Rectal smooth muscle tissue (tissue), 1 donor: ENCODE results near the gene TMEM229B.

Experiments
- H3K27ac ChIP-seq: one replicate; pipeline ENCODE4 v1.7.0; 2013; ENCODE audit warnings: low read depth, low read length, inconsistent platforms
- H3K27me3 ChIP-seq: one replicate; pipeline ENCODE4 v1.7.0; 2013; ENCODE audit warnings: low read length; ENCODE audit not compliant: control insufficient read depth, insufficient read depth
- H3K36me3 ChIP-seq: one replicate; pipeline ENCODE4 v1.7.0; 2013; ENCODE audit warnings: low read length; ENCODE audit not compliant: control insufficient read depth, insufficient read depth
- H3K4me1 ChIP-seq: one replicate; pipeline ENCODE4 v1.7.0; 2013; ENCODE audit warnings: low read length; ENCODE audit not compliant: control insufficient read depth, insufficient read depth
- H3K4me3 ChIP-seq: one replicate; pipeline ENCODE4 v1.7.0; 2013; ENCODE audit warnings: low read length
- H3K9ac ChIP-seq: one replicate; pipeline ENCODE4 v1.7.0; 2013; ENCODE audit warnings: low read length

Gene TMEM229B

GRCh38 chr14:67512463-67513310, 24.2 kb upstream of the TMEM229B start:
- Histone ChIP-seq H3K27me3 (no peaks in the 10 kb centered on the region), H3K27ac (no peak overlapping the region), H3K36me3 (no peaks in the 10 kb centered on the region), H3K9ac (no peak overlapping the region), H3K4me1 (peaks cover 4% of the 10 kb centered on the region), H3K4me3 (no peak overlapping the region)

- H3K9ac ChIP-seq, result no peak overlapping the region
- H3K27me3 ChIP-seq, result no peaks in the 10 kb centered on the region
- H3K36me3 ChIP-seq, result no peaks in the 10 kb centered on the region
- peaks cover 4% of the 10 kb centered on the region for H3K4me1 ChIP-seq
- no peak overlapping the region for H3K4me3 ChIP-seq
- H3K27ac ChIP-seq, result no peak overlapping the region
These were observed 22.3 kb upstream of the TMEM229B start for GRCh38 chr14:67510836-67511235.

- peaks cover 4% of the 10 kb centered on the region for H3K4me1 ChIP-seq
- no peaks in the 10 kb centered on the region for H3K27me3 ChIP-seq
- no peak overlapping the region for H3K4me3 ChIP-seq
- no peaks in the 10 kb centered on the region for H3K36me3 ChIP-seq
- no peak overlapping the region for H3K27ac ChIP-seq
- H3K9ac ChIP-seq, result no peak overlapping the region
These were observed 21.6 kb upstream of the TMEM229B start for GRCh38 chr14:67510121-67510520.

GRCh38 chr14:67508956-67509355, 20.4 kb upstream of the TMEM229B start:
- no peaks in the 10 kb centered on the region for H3K27me3 ChIP-seq
- H3K9ac ChIP-seq, result no peak overlapping the region
- no peaks in the 10 kb centered on the region for H3K36me3 ChIP-seq
- no peak overlapping the region for H3K27ac ChIP-seq
- H3K4me3 ChIP-seq, result no peak overlapping the region
- H3K4me1 ChIP-seq, result peaks cover under 1% of the 10 kb centered on the region

- H3K27ac ChIP-seq, result no peak overlapping the region
- no peaks in the 10 kb centered on the region for H3K4me1 ChIP-seq
- no peaks in the 10 kb centered on the region for H3K27me3 ChIP-seq
- H3K36me3 ChIP-seq, result no peaks in the 10 kb centered on the region
- no peak overlapping the region for H3K4me3 ChIP-seq
- H3K9ac ChIP-seq, result no peak overlapping the region
These were observed 16.7 kb upstream of the TMEM229B start for GRCh38 chr14:67505254-67505653.

- Histone ChIP-seq H3K27ac (no peak overlapping the region), H3K36me3 (no peaks in the 10 kb centered on the region), H3K9ac (no peak overlapping the region), H3K27me3 (no peaks in the 10 kb centered on the region), H3K4me3 (no peak overlapping the region), H3K4me1 (no peaks in the 10 kb centered on the region)
These were observed 14.8 kb upstream of the TMEM229B start for GRCh38 chr14:67503331-67503730.

GRCh38 chr14:67502867-67503266, 14.3 kb upstream of the TMEM229B start:
- H3K4me1 ChIP-seq, result no peaks in the 10 kb centered on the region
- no peak overlapping the region for H3K27ac ChIP-seq
- H3K9ac ChIP-seq, result no peak overlapping the region
- H3K4me3 ChIP-seq, result no peak overlapping the region
- H3K36me3 ChIP-seq, result no peaks in the 10 kb centered on the region
- no peaks in the 10 kb centered on the region for H3K27me3 ChIP-seq

GRCh38 chr14:67501670-67502069, 13.1 kb upstream of the TMEM229B start:
- Histone ChIP-seq H3K27ac (no peak overlapping the region), H3K27me3 (no peaks in the 10 kb centered on the region)

GRCh38 chr14:67500981-67501380, 12.5 kb upstream of the TMEM229B start:
- Histone ChIP-seq H3K36me3 (no peaks in the 10 kb centered on the region), H3K9ac (no peak overlapping the region), H3K27ac (no peak overlapping the region), H3K4me1 (no peaks in the 10 kb centered on the region), H3K4me3 (no peak overlapping the region), H3K27me3 (no peaks in the 10 kb centered on the region)

More at GRCh38 chr14:67501670-67502069, 13.1 kb upstream of the TMEM229B start:
- H3K36me3 ChIP-seq, result no peaks in the 10 kb centered on the region
- no peaks in the 10 kb centered on the region for H3K4me1 ChIP-seq
- H3K9ac ChIP-seq, result no peak overlapping the region
- H3K4me3 ChIP-seq, result no peak overlapping the region

- Histone ChIP-seq H3K27me3 (no peaks in the 10 kb centered on the region), H3K4me1 (no peaks in the 10 kb centered on the region), H3K9ac (no peak overlapping the region), H3K4me3 (no peak overlapping the region), H3K27ac (no peak overlapping the region), H3K36me3 (no peaks in the 10 kb centered on the region)
These were observed 9.2 kb upstream of the TMEM229B start for GRCh38 chr14:67497716-67498115.

- Histone ChIP-seq H3K27me3 (no peaks in the 10 kb centered on the region), H3K4me3 (no peak overlapping the region), H3K4me1 (no peaks in the 10 kb centered on the region), H3K36me3 (no peaks in the 10 kb centered on the region), H3K9ac (no peak overlapping the region), H3K27ac (no peak overlapping the region)
These were observed 8.7 kb upstream of the TMEM229B start for GRCh38 chr14:67497216-67497615.

GRCh38 chr14:67495827-67496226, 7.3 kb upstream of the TMEM229B start:
- no peaks in the 10 kb centered on the region for H3K36me3 ChIP-seq
- no peaks in the 10 kb centered on the region for H3K4me1 ChIP-seq
- no peaks in the 10 kb centered on the region for H3K27me3 ChIP-seq
- no peak overlapping the region for H3K9ac ChIP-seq
- H3K4me3 ChIP-seq, result no peak overlapping the region
- H3K27ac ChIP-seq, result no peak overlapping the region

GRCh38 chr14:67493092-67493717, 4.7 kb upstream of the TMEM229B start:
- no peaks in the 10 kb centered on the region for H3K27me3 ChIP-seq
- H3K4me3 ChIP-seq, result no peak overlapping the region
- H3K4me1 ChIP-seq, result no peaks in the 10 kb centered on the region
- H3K27ac ChIP-seq, result no peak overlapping the region
- H3K36me3 ChIP-seq, result no peaks in the 10 kb centered on the region
- no peak overlapping the region for H3K9ac ChIP-seq
